ENCODE results near the gene ARHGAP18.

The ARHGAP18 gene

GRCh38 chr6:129691043-129691640, 18.8 kb downstream of the ARHGAP18 start:
- no peak for DNase-seq

- DNase-seq, result no peak
Measured at GRCh38 chr6:129686941-129687627, 22.9 kb downstream of the ARHGAP18 start.

- no peak for DNase-seq
Measured at GRCh38 chr6:129685662-129686031, 24.3 kb downstream of the ARHGAP18 start.

GRCh38 chr6:129684903-129685661, 24.9 kb downstream of the ARHGAP18 start:
- DNase-seq, result no peak

GRCh38 chr6:129684323-129684884, 25.6 kb downstream of the ARHGAP18 start:
- DNase-seq, result no peak

GRCh38 chr6:129683601-129684322, 26.2 kb downstream of the ARHGAP18 start:
- DNase-seq, result no peak

GRCh38 chr6:129681913-129682205, 28.1 kb downstream of the ARHGAP18 start:
- DNase-seq, result no peak

- DNase-seq, result no peak
Measured at GRCh38 chr6:129680633-129681032, 29.3 kb downstream of the ARHGAP18 start.

GRCh38 chr6:129679758-129680157, 30.2 kb downstream of the ARHGAP18 start:
- no peak for DNase-seq

GRCh38 chr6:129679275-129679674, 30.7 kb downstream of the ARHGAP18 start:
- DNase-seq, result no peak

GRCh38 chr6:129678463-129678862, 31.5 kb downstream of the ARHGAP18 start:
- no peak for DNase-seq

- no peak for DNase-seq
Measured at GRCh38 chr6:129677620-129678325, 32.2 kb downstream of the ARHGAP18 start.

- no peak for DNase-seq
Measured at GRCh38 chr6:129675669-129676472, 34.1 kb downstream of the ARHGAP18 start.

GRCh38 chr6:129673748-129674147, 36.2 kb downstream of the ARHGAP18 start:
- no peak for DNase-seq

GRCh38 chr6:129672881-129673631, 36.9 kb downstream of the ARHGAP18 start:
- no peak for DNase-seq

- no peak for DNase-seq
Measured at GRCh38 chr6:129672341-129672682, 37.7 kb downstream of the ARHGAP18 start.

GRCh38 chr6:129671442-129672340, 38.3 kb downstream of the ARHGAP18 start:
- DNase-seq, result no peak

- no peak for DNase-seq
Measured at GRCh38 chr6:129670634-129671033, 39.3 kb downstream of the ARHGAP18 start.

- no peak for DNase-seq
Measured at GRCh38 chr6:129667621-129668020, 42.4 kb downstream of the ARHGAP18 start.

GRCh38 chr6:129667034-129667433, 42.9 kb downstream of the ARHGAP18 start:
- no peak for DNase-seq
